ENCODE data around the gene C21orf91. TPM values are rescaled to one million over a fixed set of nuclear protein-coding genes. Genes with fewer than 3 reads are reported as not detected.
"Not testable (repeated sequence)": the region's sequence is repeated elsewhere in the genome, so short reads cannot be mapped to it uniquely, and the experiment has no call there.

The C21orf91 gene
- total RNA-seq, 4 donors from 2014 or later = 4.2 to 7.1 (median 5.7) TPM

- no peak overlapping the region for H3K4me3 ChIP-seq
- DNase-seq = no peak
- H3K4me1 ChIP-seq = peaks cover 0 to 13% (median 6%) of the 10 kb centered on the region in 4 donors
- H3K27ac ChIP-seq = no peak overlapping the region
- TF ChIP-seq CTCF (IDR thresholded peaks at IDR 0.05) (no peak), POLR2A (IDR thresholded peaks at IDR 0.05) (no peak)
- H3K36me3 ChIP-seq = no peaks in the 10 kb centered on the region
- H3K27me3 ChIP-seq = no peaks in the 10 kb centered on the region
- H3K9me3 ChIP-seq = no peaks in the 10 kb centered on the region
Observed at GRCh38 chr21:17777072-17777765, 41.9 kb downstream of the C21orf91 start.

GRCh38 chr21:17775431-17776126 lies 43.6 kb downstream of the C21orf91 start:
- Histone ChIP-seq H3K27ac (peak overlapping the region in 2 of 4 donors; percentile 33 to 42), H3K27me3 (no peaks in the 10 kb centered on the region), H3K9me3 (no peaks in the 10 kb centered on the region), H3K36me3 (no peaks in the 10 kb centered on the region), H3K4me3 (peak overlapping the region in 1 of 4 donors; percentile 18), H3K4me1 (peaks cover 0 to 6% (median 2%) of the 10 kb centered on the region in 4 donors)
- TF ChIP-seq CTCF (IDR thresholded peaks at IDR 0.05) = no peak
- no peak for TF ChIP-seq POLR2A (IDR thresholded peaks at IDR 0.05)
- DNase-seq = peak in 2 of 3 donors; percentile 55 to 75

GRCh38 chr21:17775021-17775420 lies 44.1 kb downstream of the C21orf91 start:
- not testable (repeated sequence) for H3K36me3 ChIP-seq, DNase-seq, H3K27me3 ChIP-seq, H3K4me3 ChIP-seq, H3K4me1 ChIP-seq, H3K9me3 ChIP-seq, H3K27ac ChIP-seq

- TF ChIP-seq POLR2A (IDR thresholded peaks at IDR 0.05) = no peak
- TF ChIP-seq CTCF (IDR thresholded peaks at IDR 0.05) = no peak
- H3K27me3 ChIP-seq = no peaks in the 10 kb centered on the region
Observed at GRCh38 chr21:17769447-17769845, 49.7 kb downstream of the C21orf91 start.

GRCh38 chr21:17768840-17769446 lies 50.2 kb downstream of the C21orf91 start:
- Histone ChIP-seq H3K36me3 (no peaks in the 10 kb centered on the region), H3K4me3 (no peak overlapping the region), H3K9me3 (no peaks in the 10 kb centered on the region), H3K27me3 (no peaks in the 10 kb centered on the region), H3K27ac (no peak overlapping the region), H3K4me1 (no peaks in the 10 kb centered on the region)
- no peak for DNase-seq
- TF ChIP-seq POLR2A (IDR thresholded peaks at IDR 0.05) (no peak), CTCF (IDR thresholded peaks at IDR 0.05) (no peak)

More at GRCh38 chr21:17769447-17769845, 49.7 kb downstream of the C21orf91 start:
- no peak for DNase-seq
- Histone ChIP-seq H3K4me1 (no peaks in the 10 kb centered on the region), H3K4me3 (no peak overlapping the region), H3K9me3 (no peaks in the 10 kb centered on the region), H3K27ac (no peak overlapping the region), H3K36me3 (no peaks in the 10 kb centered on the region)

GRCh38 chr21:17765207-17765606 lies 53.9 kb downstream of the C21orf91 start:
- Histone ChIP-seq H3K4me1 (no peaks in the 10 kb centered on the region), H3K27ac (no peak overlapping the region), H3K27me3 (no peaks in the 10 kb centered on the region), H3K36me3 (no peaks in the 10 kb centered on the region), H3K4me3 (no peak overlapping the region), H3K9me3 (no peaks in the 10 kb centered on the region)
- no peak for TF ChIP-seq CTCF (IDR thresholded peaks at IDR 0.05)
- TF ChIP-seq POLR2A (IDR thresholded peaks at IDR 0.05) = no peak
- DNase-seq = no peak

Measured in Peyer's patch (tissue), 4 donors.